Measurements from ENCODE around the gene DSG4. TPM values are rescaled to one million over a fixed set of nuclear protein-coding genes. Genes with fewer than 3 reads are reported as not detected.

DSG4 gene
- total RNA-seq, 1 donor from 2014 or later = not detected

GRCh38 chr18:31398191-31398590, 21.6 kb downstream of the DSG4 start:
- H3K4me1 Mint-ChIP-seq (ENCODE audit: low read depth, unreplicated experiment) = no peaks in the 10 kb centered on the region
- H3K4me3 Mint-ChIP-seq (ENCODE audit: unreplicated experiment) = no peak overlapping the region
- TF ChIP-seq, protein P1, sequence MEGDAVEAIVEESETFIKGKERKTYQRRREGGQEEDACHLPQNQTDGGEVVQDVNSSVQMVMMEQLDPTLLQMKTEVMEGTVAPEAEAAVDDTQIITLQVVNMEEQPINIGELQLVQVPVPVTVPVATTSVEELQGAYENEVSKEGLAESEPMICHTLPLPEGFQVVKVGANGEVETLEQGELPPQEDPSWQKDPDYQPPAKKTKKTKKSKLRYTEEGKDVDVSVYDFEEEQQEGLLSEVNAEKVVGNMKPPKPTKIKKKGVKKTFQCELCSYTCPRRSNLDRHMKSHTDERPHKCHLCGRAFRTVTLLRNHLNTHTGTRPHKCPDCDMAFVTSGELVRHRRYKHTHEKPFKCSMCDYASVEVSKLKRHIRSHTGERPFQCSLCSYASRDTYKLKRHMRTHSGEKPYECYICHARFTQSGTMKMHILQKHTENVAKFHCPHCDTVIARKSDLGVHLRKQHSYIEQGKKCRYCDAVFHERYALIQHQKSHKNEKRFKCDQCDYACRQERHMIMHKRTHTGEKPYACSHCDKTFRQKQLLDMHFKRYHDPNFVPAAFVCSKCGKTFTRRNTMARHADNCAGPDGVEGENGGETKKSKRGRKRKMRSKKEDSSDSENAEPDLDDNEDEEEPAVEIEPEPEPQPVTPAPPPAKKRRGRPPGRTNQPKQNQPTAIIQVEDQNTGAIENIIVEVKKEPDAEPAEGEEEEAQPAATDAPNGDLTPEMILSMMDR (IDR thresholded peaks at IDR 0.05; ENCODE audit: partially characterized antibody, unreplicated experiment) = no peak
- no peak for DNase-seq
- H3K27ac Mint-ChIP-seq (ENCODE audit: unreplicated experiment) = no peak overlapping the region
- no peaks in the 10 kb centered on the region for H3K36me3 Mint-ChIP-seq (ENCODE audit: unreplicated experiment)
- no peaks in the 10 kb centered on the region for H3K9me3 Mint-ChIP-seq (ENCODE audit: unreplicated experiment)
- H3K27me3 Mint-ChIP-seq (ENCODE audit: unreplicated experiment) = peaks cover 2% of the 10 kb centered on the region

- H3K36me3 Mint-ChIP-seq (ENCODE audit: unreplicated experiment) = no peaks in the 10 kb centered on the region
- TF ChIP-seq, protein P1 (IDR thresholded peaks at IDR 0.05; ENCODE audit: partially characterized antibody, unreplicated experiment) = no peak
- H3K9me3 Mint-ChIP-seq (ENCODE audit: unreplicated experiment) = no peaks in the 10 kb centered on the region
- H3K27me3 Mint-ChIP-seq (ENCODE audit: unreplicated experiment) = peaks cover 1% of the 10 kb centered on the region
- H3K4me1 Mint-ChIP-seq (ENCODE audit: low read depth, unreplicated experiment) = no peaks in the 10 kb centered on the region
- no peak overlapping the region for H3K4me3 Mint-ChIP-seq (ENCODE audit: unreplicated experiment)
- H3K27ac Mint-ChIP-seq (ENCODE audit: unreplicated experiment) = no peak overlapping the region
- DNase-seq = no peak
Observed at GRCh38 chr18:31399306-31400032, 22.9 kb downstream of the DSG4 start.

DNA sequence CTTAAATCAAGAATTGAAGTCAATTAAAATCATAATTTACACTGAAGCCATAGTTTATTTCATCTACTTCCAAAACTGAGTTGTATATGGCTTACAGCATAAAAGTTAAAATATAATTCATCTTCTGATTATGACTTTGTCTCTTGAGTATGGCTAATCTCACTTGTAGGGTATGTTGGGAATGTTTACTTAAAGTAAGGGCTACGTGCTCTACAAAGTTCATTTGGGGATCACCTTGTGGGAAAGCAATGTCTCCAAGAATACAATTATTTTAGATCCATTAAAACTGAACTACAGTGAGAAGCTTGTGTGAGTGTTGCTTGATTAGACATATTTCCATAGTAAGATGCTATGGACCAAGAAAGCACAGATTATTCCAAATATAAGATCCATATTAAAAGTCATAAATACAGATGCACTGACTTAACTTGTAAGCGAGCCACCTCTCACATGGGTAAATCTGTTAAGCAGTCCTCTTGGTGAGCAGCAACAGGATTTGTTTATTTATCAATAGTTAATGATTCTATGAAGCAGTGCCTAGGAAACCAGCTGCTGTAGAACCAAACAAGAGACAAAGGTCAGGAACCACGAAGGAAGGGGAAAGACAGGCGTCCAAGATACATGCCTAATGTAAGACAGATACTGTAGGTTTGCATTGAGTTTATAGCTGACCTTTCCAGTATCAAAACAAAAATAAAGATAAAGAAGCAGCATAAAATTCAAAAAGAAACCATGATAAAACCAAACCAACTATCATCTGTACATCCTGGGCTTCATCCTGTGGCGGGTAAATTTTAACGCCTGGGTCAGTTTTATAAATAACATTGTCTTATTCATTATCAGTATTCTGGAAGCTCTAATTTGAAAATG, 24.8 kb downstream of the DSG4 start:
- H3K4me1 Mint-ChIP-seq (ENCODE audit: low read depth, unreplicated experiment) = no peaks in the 10 kb centered on the region
- no peak overlapping the region for H3K4me3 Mint-ChIP-seq (ENCODE audit: unreplicated experiment)
- no peaks in the 10 kb centered on the region for H3K36me3 Mint-ChIP-seq (ENCODE audit: unreplicated experiment)
- no peak overlapping the region for H3K27ac Mint-ChIP-seq (ENCODE audit: unreplicated experiment)
- DNase-seq = no peak
- H3K27me3 Mint-ChIP-seq (ENCODE audit: unreplicated experiment) = no peaks in the 10 kb centered on the region
- TF ChIP-seq, protein P1 (IDR thresholded peaks at IDR 0.05; ENCODE audit: partially characterized antibody, unreplicated experiment) = no peak
- no peaks in the 10 kb centered on the region for H3K9me3 Mint-ChIP-seq (ENCODE audit: unreplicated experiment)

DNA sequence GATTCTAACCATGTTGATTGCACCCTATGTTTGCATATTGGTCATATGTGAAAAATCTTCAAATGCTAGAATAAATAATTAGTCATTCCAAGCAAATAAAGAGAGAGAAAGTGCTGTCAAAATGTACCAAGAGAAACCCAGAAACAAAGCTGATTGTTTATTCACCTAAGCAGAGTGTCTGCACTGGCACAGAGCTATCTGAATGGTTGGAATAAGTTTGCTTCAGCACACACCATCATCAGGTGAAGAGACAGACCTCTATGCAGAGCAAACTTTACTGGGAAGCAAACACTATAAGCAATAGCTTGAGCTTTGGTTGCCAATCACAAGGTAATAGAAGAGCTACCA, 25.4 kb downstream of the DSG4 start:
- Mint-ChIP-seq H3K4me1 (ENCODE audit: low read depth, unreplicated experiment) (no peaks in the 10 kb centered on the region), H3K27ac (ENCODE audit: unreplicated experiment) (no peak overlapping the region), H3K27me3 (ENCODE audit: unreplicated experiment) (no peaks in the 10 kb centered on the region), H3K36me3 (ENCODE audit: unreplicated experiment) (no peaks in the 10 kb centered on the region), H3K4me3 (ENCODE audit: unreplicated experiment) (no peak overlapping the region), H3K9me3 (ENCODE audit: unreplicated experiment) (no peaks in the 10 kb centered on the region)
- TF ChIP-seq, protein P1 (IDR thresholded peaks at IDR 0.05; ENCODE audit: partially characterized antibody, unreplicated experiment) = no peak
- no peak for DNase-seq

- DNase-seq = no peak
- TF ChIP-seq, protein P1 (IDR thresholded peaks at IDR 0.05; ENCODE audit: partially characterized antibody, unreplicated experiment) = no peak
- H3K36me3 Mint-ChIP-seq (ENCODE audit: unreplicated experiment) = no peaks in the 10 kb centered on the region
- no peaks in the 10 kb centered on the region for H3K9me3 Mint-ChIP-seq (ENCODE audit: unreplicated experiment)
- H3K4me3 Mint-ChIP-seq (ENCODE audit: unreplicated experiment) = no peak overlapping the region
- no peaks in the 10 kb centered on the region for H3K4me1 Mint-ChIP-seq (ENCODE audit: low read depth, unreplicated experiment)
- no peaks in the 10 kb centered on the region for H3K27me3 Mint-ChIP-seq (ENCODE audit: unreplicated experiment)
- no peak overlapping the region for H3K27ac Mint-ChIP-seq (ENCODE audit: unreplicated experiment)
Observed at GRCh38 chr18:31403409-31403808, 26.8 kb downstream of the DSG4 start.
